ENCODE measurements around the gene IQGAP2.

The IQGAP2 gene

DNA sequence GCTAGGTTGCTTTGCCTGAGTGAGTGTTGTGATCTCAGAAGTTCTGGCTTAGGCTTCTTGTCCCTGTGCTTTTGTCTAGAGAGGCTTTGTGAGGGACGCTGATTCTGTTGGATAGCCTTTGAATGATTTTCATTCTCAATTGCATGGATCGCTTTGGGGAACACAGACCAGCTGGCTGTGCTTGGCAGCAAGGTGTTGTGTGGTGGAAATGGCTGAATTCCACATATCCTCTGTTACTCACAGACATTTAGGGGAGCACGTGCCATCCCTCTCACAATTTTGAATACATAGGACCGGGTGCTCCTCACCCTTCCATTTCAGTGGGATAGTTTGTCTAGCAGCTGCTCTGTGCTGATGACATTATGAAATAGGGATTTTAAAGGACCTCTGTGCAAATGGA lies 76.2 kb downstream of the IQGAP2 start:
- TF ChIP-seq, protein P1, sequence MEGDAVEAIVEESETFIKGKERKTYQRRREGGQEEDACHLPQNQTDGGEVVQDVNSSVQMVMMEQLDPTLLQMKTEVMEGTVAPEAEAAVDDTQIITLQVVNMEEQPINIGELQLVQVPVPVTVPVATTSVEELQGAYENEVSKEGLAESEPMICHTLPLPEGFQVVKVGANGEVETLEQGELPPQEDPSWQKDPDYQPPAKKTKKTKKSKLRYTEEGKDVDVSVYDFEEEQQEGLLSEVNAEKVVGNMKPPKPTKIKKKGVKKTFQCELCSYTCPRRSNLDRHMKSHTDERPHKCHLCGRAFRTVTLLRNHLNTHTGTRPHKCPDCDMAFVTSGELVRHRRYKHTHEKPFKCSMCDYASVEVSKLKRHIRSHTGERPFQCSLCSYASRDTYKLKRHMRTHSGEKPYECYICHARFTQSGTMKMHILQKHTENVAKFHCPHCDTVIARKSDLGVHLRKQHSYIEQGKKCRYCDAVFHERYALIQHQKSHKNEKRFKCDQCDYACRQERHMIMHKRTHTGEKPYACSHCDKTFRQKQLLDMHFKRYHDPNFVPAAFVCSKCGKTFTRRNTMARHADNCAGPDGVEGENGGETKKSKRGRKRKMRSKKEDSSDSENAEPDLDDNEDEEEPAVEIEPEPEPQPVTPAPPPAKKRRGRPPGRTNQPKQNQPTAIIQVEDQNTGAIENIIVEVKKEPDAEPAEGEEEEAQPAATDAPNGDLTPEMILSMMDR (IDR thresholded peaks at IDR 0.05; ENCODE audit: low read depth, low read length, poor library complexity, severe bottlenecking), result no peak
- no peak for TF ChIP-seq EZH2phosphoT487 (IDR thresholded peaks at IDR 0.05; ENCODE audit: borderline replicate concordance, low read length)
- Histone ChIP-seq H3K27me3 (ENCODE audit: control insufficient read depth, low read length) (no peaks in the 10 kb centered on the region), H3K79me2 (ENCODE audit: control insufficient read depth, low read length) (peaks cover 9% of the 10 kb centered on the region), H3F3A (ENCODE audit: control insufficient read depth, insufficient read depth) (no peaks in the 10 kb centered on the region), H3K9me2 (replicated peaks; ENCODE audit: control insufficient read depth, low read length) (no peaks in the 10 kb centered on the region), H3K4me3 (ENCODE audit: low read length) (no peak overlapping the region), H3K4me2 (ENCODE audit: low read length) (no peak overlapping the region), H4K20me1 (ENCODE audit: control insufficient read depth, insufficient read depth, low read depth, low read length) (no peaks in the 10 kb centered on the region), H3K27ac (ENCODE audit: low read depth, low read length) (no peak overlapping the region), H3K36me3 (ENCODE audit: control insufficient read depth, low read length) (no peaks in the 10 kb centered on the region), H3K4me1 (ENCODE audit: control insufficient read depth, low read length) (no peaks in the 10 kb centered on the region), H3K9me3 (ENCODE audit: control insufficient read depth, insufficient read depth, low read length) (no peaks in the 10 kb centered on the region)

DNA sequence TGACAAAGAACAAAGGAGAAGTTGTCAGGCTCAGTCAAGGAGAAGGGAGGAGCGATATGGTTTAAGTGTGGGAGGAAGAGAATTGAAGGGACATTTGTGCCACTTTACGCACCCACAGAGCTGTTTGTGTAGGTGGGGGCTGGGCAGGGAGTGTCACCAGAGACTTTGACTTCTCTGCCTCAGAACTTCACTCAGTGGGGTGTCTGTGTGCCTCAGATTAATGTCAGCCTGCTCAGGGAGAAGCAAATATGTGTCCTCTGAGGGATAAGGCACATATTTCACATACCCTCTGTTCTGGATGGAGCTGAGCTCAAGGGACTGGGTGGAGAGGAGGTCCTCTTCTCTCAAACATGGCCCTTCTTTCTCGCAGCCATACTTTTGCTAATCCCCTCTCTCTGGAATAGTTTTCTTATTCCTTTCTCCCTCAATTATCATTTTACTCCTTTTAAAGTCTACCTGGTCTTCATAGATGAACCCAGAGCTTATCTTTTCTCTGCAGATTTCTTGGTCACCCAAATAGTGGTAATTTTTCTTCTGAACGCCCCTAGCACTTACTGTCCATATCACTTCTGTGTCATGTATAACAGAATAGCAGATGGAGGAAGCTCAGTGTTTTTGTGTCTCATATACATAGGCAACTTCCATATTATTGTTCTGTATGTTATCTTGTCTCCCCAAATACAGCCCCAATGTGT lies 77.0 kb downstream of the IQGAP2 start:
- Histone ChIP-seq H3K9me2 (replicated peaks; ENCODE audit: control insufficient read depth, low read length) (no peaks in the 10 kb centered on the region), H3F3A (ENCODE audit: control insufficient read depth, insufficient read depth) (no peaks in the 10 kb centered on the region), H3K79me2 (ENCODE audit: control insufficient read depth, low read length) (peaks cover 9% of the 10 kb centered on the region), H3K27ac (ENCODE audit: low read depth, low read length) (no peak overlapping the region), H3K4me1 (ENCODE audit: control insufficient read depth, low read length) (no peaks in the 10 kb centered on the region), H3K27me3 (ENCODE audit: control insufficient read depth, low read length) (no peaks in the 10 kb centered on the region), H3K4me3 (ENCODE audit: low read length) (no peak overlapping the region), H3K36me3 (ENCODE audit: control insufficient read depth, low read length) (no peaks in the 10 kb centered on the region), H3K4me2 (ENCODE audit: low read length) (no peak overlapping the region), H3K9me3 (ENCODE audit: control insufficient read depth, insufficient read depth, low read length) (no peaks in the 10 kb centered on the region), H4K20me1 (ENCODE audit: control insufficient read depth, insufficient read depth, low read depth, low read length) (no peaks in the 10 kb centered on the region)
- no peak for TF ChIP-seq EZH2phosphoT487 (IDR thresholded peaks at IDR 0.05; ENCODE audit: borderline replicate concordance, low read length)
- TF ChIP-seq, protein P1 (IDR thresholded peaks at IDR 0.05; ENCODE audit: low read depth, low read length, poor library complexity, severe bottlenecking), result no peak

DNA sequence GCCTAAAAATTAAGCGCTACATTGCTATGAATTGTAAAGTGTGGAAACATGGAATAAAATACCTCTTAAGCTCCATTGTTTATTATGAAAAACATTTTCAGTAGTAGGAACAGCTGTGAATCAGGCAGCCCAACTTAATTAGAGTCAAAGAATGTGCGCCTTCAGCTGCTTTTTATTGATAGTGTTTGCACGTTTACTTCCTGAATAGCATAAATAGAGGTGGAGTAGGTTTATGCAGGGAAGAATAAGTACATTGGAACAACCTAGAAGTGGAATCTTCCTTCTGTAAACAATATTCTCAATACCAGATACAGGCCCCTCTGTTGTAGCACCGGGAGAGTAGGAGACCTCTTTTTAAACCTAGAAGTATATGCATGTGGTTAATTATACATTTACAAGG lies 79.9 kb downstream of the IQGAP2 start:
- H3K4me1 ChIP-seq (ENCODE audit: control insufficient read depth, low read length), result no peaks in the 10 kb centered on the region
- no peaks in the 10 kb centered on the region for H4K20me1 ChIP-seq (ENCODE audit: control insufficient read depth, insufficient read depth, low read depth, low read length)
- TF ChIP-seq EZH2phosphoT487 (IDR thresholded peaks at IDR 0.05; ENCODE audit: borderline replicate concordance, low read length), result no peak
- TF ChIP-seq, protein P1 (IDR thresholded peaks at IDR 0.05; ENCODE audit: low read depth, low read length, poor library complexity, severe bottlenecking), result no peak
- H3F3A ChIP-seq (ENCODE audit: control insufficient read depth, insufficient read depth), result no peaks in the 10 kb centered on the region
- no peak overlapping the region for H3K4me2 ChIP-seq (ENCODE audit: low read length)
- H3K27ac ChIP-seq (ENCODE audit: low read depth, low read length), result no peak overlapping the region
- H3K79me2 ChIP-seq (ENCODE audit: control insufficient read depth, low read length), result peaks cover 9% of the 10 kb centered on the region
- no peaks in the 10 kb centered on the region for H3K36me3 ChIP-seq (ENCODE audit: control insufficient read depth, low read length)
- H3K4me3 ChIP-seq (ENCODE audit: low read length), result no peak overlapping the region
- H3K9me3 ChIP-seq (ENCODE audit: control insufficient read depth, insufficient read depth, low read length), result no peaks in the 10 kb centered on the region
- no peaks in the 10 kb centered on the region for H3K9me2 ChIP-seq (replicated peaks; ENCODE audit: control insufficient read depth, low read length)
- no peaks in the 10 kb centered on the region for H3K27me3 ChIP-seq (ENCODE audit: control insufficient read depth, low read length)

All from DOHH2 (cell line).